Caco-2 (cell line): ENCODE measurements around the gene TCHP. TPM values are rescaled to one million over a fixed set of nuclear protein-coding genes. Genes with fewer than 3 reads are reported as not detected.

Experiments
- BruUV-seq: library from RNA; stranded (reverse); fragments of 400-500 nt; replicated peaks from 2 replicates; lab custom pipeline; 2021; lab: Mats Ljungman, UMichigan
- CTCF ChIA-PET: fragments of 300-600 bp; sonication (Branson Sonifier 250); formaldehyde crosslinking; loops from one replicate; lab custom pipeline; 2022; ENCODE audit warnings: antibody characterized with exemption; lab: Charles Lee
- POLR2A ChIA-PET: fragments of 300-600 bp; sonication (Branson Sonifier 250); formaldehyde crosslinking; loops from one replicate; lab custom pipeline; 2022; ENCODE audit warnings: antibody characterized with exemption; lab: Charles Lee
- DNase-seq, 2 experiments: peaks; one replicate each; pipeline versions ENCODE4 v3.0.0 to v3.0.0-alpha.2; 2020 to 2022
- H3K27me3 ChIP-seq: replicated peaks from 2 replicates; pipeline ENCODE4 v1.6.0; 2011; ENCODE audit warnings: low read length; ENCODE audit not compliant: control insufficient read depth, insufficient read depth
- H3K36me3 ChIP-seq: 2 replicates; pipeline ENCODE4 v1.5.1; 2011; ENCODE audit warnings: low read length; ENCODE audit not compliant: control insufficient read depth, insufficient read depth
- H3K4me1 ChIP-seq: fragments of 250-450 bp; sonication (Bioruptor Pico); 2 replicates; pipeline ENCODE4 v1.5.1; 2020; ENCODE audit warnings: mild to moderate bottlenecking
- H3K4me3 ChIP-seq: 2 replicates; pipeline ENCODE4 v1.5.1; 2011; ENCODE audit warnings: low read depth, mild to moderate bottlenecking, control low read depth, low read length
- H3K9me3 ChIP-seq: fragments of 250-450 bp; sonication (Bioruptor Pico); 2 replicates; pipeline ENCODE4 v1.5.1; 2020; ENCODE audit warnings: mild to moderate bottlenecking, moderate library complexity
- H3K27ac Mint-ChIP-seq: one replicate; pipeline ENCODE4 v1.8.0; 2022; ENCODE audit warnings: mixed read lengths; ENCODE audit not compliant: unreplicated experiment
- H3K27me3 Mint-ChIP-seq: one replicate; pipeline ENCODE4 v1.8.0; 2022; ENCODE audit warnings: mixed read lengths; ENCODE audit not compliant: insufficient read depth, unreplicated experiment
- H3K36me3 Mint-ChIP-seq: one replicate; pipeline ENCODE4 v1.8.0; 2022; ENCODE audit warnings: mild to moderate bottlenecking, mixed read lengths; ENCODE audit not compliant: insufficient read depth, unreplicated experiment
- H3K4me1 Mint-ChIP-seq: one replicate; pipeline ENCODE4 v1.8.0; 2022; ENCODE audit warnings: low read depth, mixed read lengths; ENCODE audit not compliant: unreplicated experiment
- H3K4me3 Mint-ChIP-seq: one replicate; pipeline ENCODE4 v1.8.0; 2022; ENCODE audit warnings: mild to moderate bottlenecking, moderate library complexity, mixed read lengths; ENCODE audit not compliant: unreplicated experiment
- H3K9me3 Mint-ChIP-seq: one replicate; pipeline ENCODE4 v1.8.0; 2022; ENCODE audit warnings: mixed read lengths; ENCODE audit not compliant: unreplicated experiment
- CTCF ChIP-seq, 2 experiments: fragments of 200-600 bp in 1 of 2; IDR thresholded peaks; 1 replicate in 1 of 2; 2 replicates in 1 of 2; pipeline versions ENCODE4 v1.5.1 to v1.8.0; 2011 to 2022; ENCODE audit warnings: antibody characterized with exemption in 1 of 2, control low read depth in 1 of 2, inconsistent platforms in 1 of 2, low read depth in 1 of 2, low read length in 1 of 2, mild to moderate bottlenecking in 1 of 2, moderate library complexity in 1 of 2; ENCODE audit not compliant: insufficient read depth in 1 of 2, severe bottlenecking in 1 of 2, unreplicated experiment in 1 of 2
- intact Hi-C: fragments of 100-400 bp; cut with micrococcal nuclease; formaldehyde crosslinking; loops from one replicate; pipeline ENCODE4 v1.10.0; 2022; ENCODE audit not compliant: unreplicated experiment
- total RNA-seq: library from RNA; stranded (reverse); gene quantifications from 2 replicates; pipeline ENCODE4 v1.2.3, GENCODE V29; 2022

TCHP gene
- total RNA-seq, 1 experiment from 2014 or later: 17.7 TPM

- no TSS peak for BruUV-seq
These were observed 23.7 kb upstream of the TCHP start for GRCh38 chr12:109876406-109876805.

GRCh38 chr12:109877504-109878246, 22.4 kb upstream of the TCHP start:
- H3K4me3 Mint-ChIP-seq: no peak overlapping the region
- peaks cover 38% of the 10 kb centered on the region for H3K4me1 Mint-ChIP-seq
- peaks cover 5% of the 10 kb centered on the region for H3K36me3 Mint-ChIP-seq
- Histone ChIP-seq H3K27me3 (no peaks in the 10 kb centered on the region), H3K36me3 (no peaks in the 10 kb centered on the region), H3K9me3 (no peaks in the 10 kb centered on the region), H3K4me1 (peaks cover 31% of the 10 kb centered on the region), H3K4me3 (no peak overlapping the region)
- intact Hi-C loops: no loop called here
- ChIA-PET CTCF (interaction anchor here (1.6 kb wide), 1 partner anchor 24 kb away, joined by 6 read pairs; no protein-coding TSS in a partner anchor), POLR2A (no interaction called here)
- no peak for TF ChIP-seq CTCF (IDR thresholded peaks at IDR 0.05; ENCODE audit: insufficient read depth in 1 of 2, low read depth in 1 of 2, low read length in 1 of 2, severe bottlenecking in 1 of 2, unreplicated experiment in 1 of 2)
- no TSS peak for BruUV-seq
- H3K9me3 Mint-ChIP-seq: no peaks in the 10 kb centered on the region
- DNase-seq: no peak
- no peaks in the 10 kb centered on the region for H3K27me3 Mint-ChIP-seq
- H3K27ac Mint-ChIP-seq: no peak overlapping the region

More at GRCh38 chr12:109876406-109876805, 23.7 kb upstream of the TCHP start:
- Histone ChIP-seq H3K27me3 (no peaks in the 10 kb centered on the region), H3K36me3 (no peaks in the 10 kb centered on the region), H3K4me3 (no peak overlapping the region), H3K4me1 (peaks cover 37% of the 10 kb centered on the region), H3K9me3 (no peaks in the 10 kb centered on the region)
- Mint-ChIP-seq H3K27ac (no peak overlapping the region), H3K36me3 (peaks cover 5% of the 10 kb centered on the region), H3K4me1 (peaks cover 35% of the 10 kb centered on the region), H3K4me3 (no peak overlapping the region), H3K9me3 (no peaks in the 10 kb centered on the region), H3K27me3 (no peaks in the 10 kb centered on the region)
- no peak for DNase-seq
- ChIA-PET CTCF (no interaction called here), POLR2A (no interaction called here)
- intact Hi-C loops: no loop called here
- TF ChIP-seq CTCF (IDR thresholded peaks at IDR 0.05; ENCODE audit: insufficient read depth in 1 of 2, low read depth in 1 of 2, low read length in 1 of 2, severe bottlenecking in 1 of 2, unreplicated experiment in 1 of 2): no peak

- H3K9me3 ChIP-seq: no peaks in the 10 kb centered on the region
- Mint-ChIP-seq H3K4me3 (no peak overlapping the region), H3K27me3 (no peaks in the 10 kb centered on the region), H3K4me1 (peaks cover 38% of the 10 kb centered on the region), H3K27ac (no peak overlapping the region), H3K9me3 (no peaks in the 10 kb centered on the region), H3K36me3 (peaks cover 5% of the 10 kb centered on the region)
- intact Hi-C loops: no loop called here
- H3K4me1 ChIP-seq: peaks cover 31% of the 10 kb centered on the region
- no peak for TF ChIP-seq CTCF (IDR thresholded peaks at IDR 0.05; ENCODE audit: insufficient read depth in 1 of 2, low read depth in 1 of 2, low read length in 1 of 2, severe bottlenecking in 1 of 2, unreplicated experiment in 1 of 2)
- H3K4me3 ChIP-seq: no peak overlapping the region
- POLR2A ChIA-PET: no interaction called here
- no peak for DNase-seq
- no peaks in the 10 kb centered on the region for H3K36me3 ChIP-seq
- TSS peak; percentile 44 for BruUV-seq
- CTCF ChIA-PET: interaction anchor here (1.6 kb wide), 1 partner anchor 25 kb away, joined by 6 read pairs; no protein-coding TSS in a partner anchor
- no peaks in the 10 kb centered on the region for H3K27me3 ChIP-seq
These were observed 21.8 kb upstream of the TCHP start for GRCh38 chr12:109878247-109878625.
